ENCODE measurements around the gene AP5M1. TPM values are rescaled to one million over a fixed set of nuclear protein-coding genes. Genes with fewer than 3 reads are reported as not detected.

AP5M1 gene
- total and polyA plus RNA-seq, 2 of the 13 experiments (the other 11 are each of a cell fraction or from before 2014, with no cell fraction given): 14.8 to 35.0 TPM

DNA sequence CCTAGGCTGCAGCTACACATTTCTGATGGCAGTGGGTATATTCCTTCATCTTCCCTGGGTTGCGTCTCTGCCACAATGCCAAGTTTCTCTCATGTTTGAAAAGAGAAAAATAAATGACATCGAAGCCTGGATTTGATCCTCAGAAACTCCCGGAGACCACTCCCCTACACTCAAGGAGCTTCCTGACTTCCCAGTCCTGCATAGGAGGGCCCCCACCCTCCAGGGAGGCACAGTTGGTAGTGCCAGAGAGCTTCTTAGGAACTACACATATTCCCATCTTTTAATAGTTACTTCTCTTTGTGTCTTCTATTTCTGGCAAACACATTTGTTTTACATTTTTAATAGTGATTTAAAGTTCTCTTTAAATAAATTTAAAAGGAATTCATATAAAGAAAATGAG, 30.7 kb downstream of the AP5M1 start:
- Histone ChIP-seq H2AFZ (ENCODE audit: low read length) (no peak overlapping the region), H3K79me2 (ENCODE audit: insufficient read depth, low read length) (no peaks in the 10 kb centered on the region), H3K9ac (ENCODE audit: insufficient read depth, low read depth, low read length) (no peak overlapping the region), H4K20me1 (ENCODE audit: insufficient read depth, low read length) (no peaks in the 10 kb centered on the region), H3K36me3 (replicated peaks in 1 of 2; ENCODE audit: control insufficient read depth in 1 of 2, insufficient read depth in 2 of 2, low read length in 2 of 2) (no peaks in the 10 kb centered on the region), H3K4me3 (replicated peaks in 1 of 3; ENCODE audit: insufficient read depth in 1 of 3, low read depth in 2 of 3, low read length in 3 of 3) (no peak overlapping the region), H3K27me3 (ENCODE audit: control insufficient read depth in 1 of 2, insufficient read depth in 2 of 2, low read length in 2 of 2) (no peaks in the 10 kb centered on the region), H3K27ac (ENCODE audit: extremely low read length, insufficient read depth, low read length) (no peak overlapping the region), H3K4me1 (ENCODE audit: insufficient read depth, low read length) (no peaks in the 10 kb centered on the region), H3K4me2 (ENCODE audit: low read depth, low read length) (no peak overlapping the region), H3K9me3 (ENCODE audit: low read length) (no peaks in the 10 kb centered on the region)
- CTCF ChIA-PET (ENCODE audit: low intra/inter-chr PET ratio, low total read pairs): no interaction called here
- DNase-seq (ENCODE audit: low spot score) (no peak), ATAC-seq (no peak), FAIRE-seq (no peak)
- TF ChIP-seq RELA (CRISPR knock-in tag; IDR thresholded peaks at IDR 0.05): no peak
- no peak for TF ChIP-seq SMC3 (IDR thresholded peaks at IDR 0.05; ENCODE audit: low read length)
- TF ChIP-seq ZNF569 (CRISPR knock-in tag; IDR thresholded peaks at IDR 0.05; ENCODE audit: borderline replicate concordance): no peak
- TF ChIP-seq KDM5B (CRISPR knock-in tag; IDR thresholded peaks at IDR 0.05; ENCODE audit: borderline replicate concordance): no peak
- no peak for TF ChIP-seq ZNF546 (CRISPR knock-in tag; conservative IDR thresholded peaks at IDR 0.05)
- in situ Hi-C loops (cut with HindIII; ENCODE audit: extremely low pct_ligation_motif_present, low pct_unique_long_range_greater_than_20kb): no loop called here
- 100% methylated on average over 3 of the region's 3 CpGs for WGBS (ENCODE audit: low lambda C conversion rate)
- BruUV-seq (replicated peaks): no TSS peak
- POLR2A ChIA-PET: interaction anchor here (1.0 kb wide), 1 partner anchor 31 kb away, joined by 3 read pairs; the partner anchor contains the start of genes AP5M1 and EXOC5
- intact Hi-C loops (cut with micrococcal nuclease; ENCODE audit: unreplicated experiment): loop anchor here (10.0 kb wide), 2 partner anchors 95 to 635 kb away; no protein-coding TSS in a partner anchor

DNA sequence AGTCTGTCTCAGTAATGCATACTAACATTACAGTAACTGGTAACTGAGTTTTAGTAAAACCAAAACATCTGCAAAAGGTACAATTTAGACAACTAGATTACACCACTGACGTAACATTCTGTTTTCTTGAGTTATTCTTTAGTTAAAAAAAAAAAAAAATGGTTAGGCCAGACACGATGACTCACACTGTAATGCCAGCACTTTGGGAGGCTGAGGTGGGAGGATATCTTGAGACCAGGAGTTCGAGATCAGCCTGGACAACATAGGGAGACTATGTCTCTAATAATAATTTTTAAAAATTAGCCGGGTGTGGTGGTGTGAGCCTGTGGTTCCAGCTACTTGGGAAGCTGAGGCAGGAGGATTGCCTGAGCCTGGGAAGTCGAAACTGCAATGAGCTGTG, 34.1 kb downstream of the AP5M1 start:
- in situ Hi-C loops (cut with HindIII; ENCODE audit: extremely low pct_ligation_motif_present, low pct_unique_long_range_greater_than_20kb): no loop called here
- TF ChIP-seq ZBTB38 (CRISPR knock-in tag; IDR thresholded peaks at IDR 0.05) (no peak), ZNF230 (CRISPR knock-in tag; IDR thresholded peaks at IDR 0.05) (no peak), MED8 (CRISPR knock-in tag; IDR thresholded peaks at IDR 0.05; ENCODE audit: insufficient replicate concordance) (no peak), MBD4 (IDR thresholded peaks at IDR 0.05; ENCODE audit: borderline replicate concordance, low read length) (no peak), MATR3 (CRISPR knock-in tag; IDR thresholded peaks at IDR 0.05) (no peak), SMAD9 (CRISPR knock-in tag; IDR thresholded peaks at IDR 0.05) (no peak), CENPX (CRISPR knock-in tag; IDR thresholded peaks at IDR 0.05) (no peak)
- TF ChIP-seq, protein P1, sequence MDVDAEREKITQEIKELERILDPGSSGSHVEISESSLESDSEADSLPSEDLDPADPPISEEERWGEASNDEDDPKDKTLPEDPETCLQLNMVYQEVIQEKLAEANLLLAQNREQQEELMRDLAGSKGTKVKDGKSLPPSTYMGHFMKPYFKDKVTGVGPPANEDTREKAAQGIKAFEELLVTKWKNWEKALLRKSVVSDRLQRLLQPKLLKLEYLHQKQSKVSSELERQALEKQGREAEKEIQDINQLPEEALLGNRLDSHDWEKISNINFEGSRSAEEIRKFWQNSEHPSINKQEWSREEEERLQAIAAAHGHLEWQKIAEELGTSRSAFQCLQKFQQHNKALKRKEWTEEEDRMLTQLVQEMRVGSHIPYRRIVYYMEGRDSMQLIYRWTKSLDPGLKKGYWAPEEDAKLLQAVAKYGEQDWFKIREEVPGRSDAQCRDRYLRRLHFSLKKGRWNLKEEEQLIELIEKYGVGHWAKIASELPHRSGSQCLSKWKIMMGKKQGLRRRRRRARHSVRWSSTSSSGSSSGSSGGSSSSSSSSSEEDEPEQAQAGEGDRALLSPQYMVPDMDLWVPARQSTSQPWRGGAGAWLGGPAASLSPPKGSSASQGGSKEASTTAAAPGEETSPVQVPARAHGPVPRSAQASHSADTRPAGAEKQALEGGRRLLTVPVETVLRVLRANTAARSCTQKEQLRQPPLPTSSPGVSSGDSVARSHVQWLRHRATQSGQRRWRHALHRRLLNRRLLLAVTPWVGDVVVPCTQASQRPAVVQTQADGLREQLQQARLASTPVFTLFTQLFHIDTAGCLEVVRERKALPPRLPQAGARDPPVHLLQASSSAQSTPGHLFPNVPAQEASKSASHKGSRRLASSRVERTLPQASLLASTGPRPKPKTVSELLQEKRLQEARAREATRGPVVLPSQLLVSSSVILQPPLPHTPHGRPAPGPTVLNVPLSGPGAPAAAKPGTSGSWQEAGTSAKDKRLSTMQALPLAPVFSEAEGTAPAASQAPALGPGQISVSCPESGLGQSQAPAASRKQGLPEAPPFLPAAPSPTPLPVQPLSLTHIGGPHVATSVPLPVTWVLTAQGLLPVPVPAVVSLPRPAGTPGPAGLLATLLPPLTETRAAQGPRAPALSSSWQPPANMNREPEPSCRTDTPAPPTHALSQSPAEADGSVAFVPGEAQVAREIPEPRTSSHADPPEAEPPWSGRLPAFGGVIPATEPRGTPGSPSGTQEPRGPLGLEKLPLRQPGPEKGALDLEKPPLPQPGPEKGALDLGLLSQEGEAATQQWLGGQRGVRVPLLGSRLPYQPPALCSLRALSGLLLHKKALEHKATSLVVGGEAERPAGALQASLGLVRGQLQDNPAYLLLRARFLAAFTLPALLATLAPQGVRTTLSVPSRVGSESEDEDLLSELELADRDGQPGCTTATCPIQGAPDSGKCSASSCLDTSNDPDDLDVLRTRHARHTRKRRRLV (CRISPR knock-in tag; IDR thresholded peaks at IDR 0.05): no peak
- TF ChIP-seq, protein P2, sequence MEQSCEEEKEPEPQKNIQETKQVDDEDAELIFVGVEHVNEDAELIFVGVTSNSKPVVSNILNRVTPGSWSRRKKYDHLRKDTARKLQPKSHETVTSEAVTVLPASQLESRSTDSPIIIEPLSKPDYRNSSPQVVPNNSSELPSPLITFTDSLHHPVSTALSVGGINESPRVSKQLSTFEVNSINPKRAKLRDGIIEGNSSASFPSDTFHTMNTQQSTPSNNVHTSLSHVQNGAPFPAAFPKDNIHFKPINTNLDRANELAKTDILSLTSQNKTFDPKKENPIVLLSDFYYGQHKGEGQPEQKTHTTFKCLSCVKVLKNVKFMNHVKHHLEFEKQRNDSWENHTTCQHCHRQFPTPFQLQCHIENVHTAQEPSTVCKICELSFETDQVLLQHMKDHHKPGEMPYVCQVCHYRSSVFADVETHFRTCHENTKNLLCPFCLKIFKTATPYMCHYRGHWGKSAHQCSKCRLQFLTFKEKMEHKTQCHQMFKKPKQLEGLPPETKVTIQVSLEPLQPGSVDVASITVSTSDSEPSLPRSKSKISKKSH (CRISPR knock-in tag; IDR thresholded peaks at IDR 0.05; ENCODE audit: borderline replicate concordance): no peak

More for the DNA sequence above, 34.1 kb downstream of the AP5M1 start:
- H3K27me3 ChIP-seq (ENCODE audit: control insufficient read depth in 1 of 2, insufficient read depth in 2 of 2, low read length in 2 of 2): no peaks in the 10 kb centered on the region
- no peak for FAIRE-seq
- no peak for DNase-seq (ENCODE audit: low spot score)
- no peak overlapping the region for H3K4me2 ChIP-seq (ENCODE audit: low read depth, low read length)
- WGBS (ENCODE audit: low lambda C conversion rate): 64% methylated on average over 5 of the region's 5 CpGs
- H2AFZ ChIP-seq (ENCODE audit: low read length): no peak overlapping the region
- H3K27ac ChIP-seq (ENCODE audit: extremely low read length, insufficient read depth, low read length): no peak overlapping the region
- no peaks in the 10 kb centered on the region for H3K4me1 ChIP-seq (ENCODE audit: insufficient read depth, low read length)
- H3K79me2 ChIP-seq (ENCODE audit: insufficient read depth, low read length): no peaks in the 10 kb centered on the region
- ChIA-PET POLR2A (no interaction called here), CTCF (ENCODE audit: low intra/inter-chr PET ratio, low total read pairs) (no interaction called here)
- no peaks in the 10 kb centered on the region for H3K36me3 ChIP-seq (replicated peaks in 1 of 2; ENCODE audit: control insufficient read depth in 1 of 2, insufficient read depth in 2 of 2, low read length in 2 of 2)
- BruUV-seq (replicated peaks): no TSS peak
- intact Hi-C loops (cut with micrococcal nuclease; ENCODE audit: unreplicated experiment): no loop called here
- no peak overlapping the region for H3K4me3 ChIP-seq (replicated peaks in 1 of 3; ENCODE audit: insufficient read depth in 1 of 3, low read depth in 2 of 3, low read length in 3 of 3)
- no peaks in the 10 kb centered on the region for H3K9me3 ChIP-seq (ENCODE audit: low read length)
- no peaks in the 10 kb centered on the region for H4K20me1 ChIP-seq (ENCODE audit: insufficient read depth, low read length)
- no peak overlapping the region for H3K9ac ChIP-seq (ENCODE audit: insufficient read depth, low read depth, low read length)
- ATAC-seq: no peak
